NCI-H1436 treated with DMSO at 0.1 percent for 48 hours (cell line): ENCODE data around the gene MEI4.
"Not testable (repeated sequence)": the region's sequence is repeated elsewhere in the genome, so short reads cannot be mapped to it uniquely, and the experiment has no call there.

Experiments used
- DNase-seq: peaks from one replicate; lab custom pipeline; 2025; lab: John Stamatoyannopoulos, UW

The MEI4 gene, protein sequence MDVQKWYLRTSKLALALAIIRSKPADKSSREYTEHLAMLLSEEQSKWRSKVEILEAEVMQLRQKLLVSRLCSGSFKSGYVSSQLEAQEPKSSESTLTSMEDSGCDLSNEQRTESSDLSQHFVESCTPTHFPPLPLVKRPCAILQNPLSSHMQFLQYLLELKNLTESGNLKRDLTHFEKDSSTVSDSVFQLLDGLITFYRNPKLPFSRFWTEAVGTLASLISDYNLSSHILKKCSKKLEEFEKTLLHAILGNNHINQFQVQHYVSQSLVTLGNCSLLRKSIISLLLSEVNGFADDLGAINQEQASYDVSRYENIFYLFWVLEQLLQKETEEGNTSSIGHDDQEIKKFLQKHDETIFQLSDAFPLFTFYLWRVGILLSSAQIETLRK

DNA sequence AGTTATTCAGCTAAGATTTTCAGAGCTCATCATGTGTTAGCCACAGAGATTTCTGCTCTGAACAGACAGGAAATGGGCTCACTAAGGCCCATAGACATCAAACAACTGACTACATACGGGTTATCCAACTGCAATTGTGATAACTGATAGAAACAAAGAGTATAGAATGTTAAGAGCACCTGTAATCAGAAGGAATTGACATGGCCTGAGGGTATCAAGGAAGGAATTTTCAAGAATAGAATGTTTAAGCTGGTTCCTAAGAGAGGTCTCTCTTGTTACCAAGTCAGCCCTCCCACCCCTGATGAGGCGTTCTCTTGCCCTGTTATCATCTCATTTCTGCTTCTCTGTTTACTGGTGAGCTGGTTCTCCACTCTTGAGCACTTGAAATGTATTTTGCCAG is at the start of gene MEI4:
Gene MEI4 (plus strand): TSS at position 301 of the 400 bp plus-strand sequence. CDS start 37,633 bp downstream, outside the sequence.
- DNase-seq, result no peak

DNA sequence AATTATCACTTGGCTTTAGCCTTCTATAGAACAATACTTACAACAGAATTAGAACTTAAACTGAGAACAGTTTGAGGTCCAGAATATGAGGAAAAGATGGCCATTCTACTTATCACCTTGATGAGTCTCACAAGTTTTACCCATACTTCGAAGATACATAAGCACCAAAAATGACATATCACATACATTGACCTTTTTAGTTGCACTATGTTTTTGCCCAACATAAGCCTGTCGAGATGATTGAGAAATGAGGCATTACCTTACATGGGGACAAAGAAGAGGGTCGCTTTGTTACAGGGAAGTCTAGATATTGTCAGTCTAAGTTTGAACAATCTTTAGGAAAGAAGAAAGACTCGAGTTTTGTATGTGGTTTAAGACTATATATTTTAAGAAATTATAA is 48.4 kb upstream of the MEI4 start:
- DNase-seq, result no peak

DNA sequence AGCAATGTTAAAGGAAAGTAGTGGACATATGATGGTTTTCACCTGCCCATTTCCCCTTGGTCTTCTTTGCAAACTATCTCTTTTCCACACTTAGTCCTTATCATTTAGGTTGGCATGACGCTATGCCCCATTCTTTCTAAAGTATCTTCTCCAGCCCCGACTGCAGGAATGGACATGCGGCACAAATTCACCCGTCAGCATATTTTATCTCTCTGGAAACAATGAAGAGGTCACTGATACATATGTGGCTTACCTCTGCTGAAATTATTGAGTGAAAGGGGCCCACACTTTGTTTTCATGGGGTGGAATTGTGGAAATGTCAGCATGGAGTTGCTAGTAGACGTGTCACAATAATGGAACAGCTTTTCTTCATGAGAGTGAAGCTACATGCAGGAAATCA is 45.8 kb upstream of the MEI4 start:
- DNase-seq, result no peak

DNA sequence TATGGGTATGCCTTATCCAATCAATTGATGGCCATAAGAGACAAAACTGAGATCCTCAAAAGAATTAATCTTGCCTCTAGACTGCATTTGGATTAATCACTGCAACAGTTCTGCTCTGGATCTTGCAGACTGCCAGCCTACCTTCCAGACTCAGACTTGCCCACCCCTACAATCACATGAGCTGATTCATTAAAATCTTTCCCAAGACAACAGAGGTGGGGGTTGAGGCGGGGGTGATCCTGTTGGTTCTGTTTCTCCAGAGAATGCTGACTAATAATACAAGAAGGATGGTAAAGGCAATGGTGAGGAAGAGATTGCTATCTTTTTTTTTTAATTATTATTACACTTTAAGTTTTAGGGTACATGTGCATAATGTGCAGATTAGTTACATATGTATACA is 43.7 kb upstream of the MEI4 start:
- DNase-seq, result no peak

DNA sequence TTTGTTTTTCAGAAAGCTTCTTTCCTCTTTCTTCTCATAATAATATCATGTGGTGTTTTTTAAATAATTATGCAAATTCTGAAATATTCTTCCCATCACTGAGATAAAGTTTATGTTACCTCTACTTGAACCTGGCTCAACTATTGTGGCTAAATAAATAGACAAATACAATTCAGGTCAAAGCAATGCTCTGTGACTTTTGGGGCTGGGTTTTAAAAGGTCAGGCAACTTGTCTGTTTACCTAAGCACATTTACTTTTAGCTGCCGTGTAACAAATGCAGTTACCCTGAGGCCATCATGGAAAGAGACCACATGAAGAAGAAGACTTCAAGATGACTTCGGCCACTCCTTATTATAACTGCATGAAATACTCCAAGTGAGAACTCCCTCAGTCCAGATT is 33.7 kb upstream of the MEI4 start:
- DNase-seq, result no peak

DNA sequence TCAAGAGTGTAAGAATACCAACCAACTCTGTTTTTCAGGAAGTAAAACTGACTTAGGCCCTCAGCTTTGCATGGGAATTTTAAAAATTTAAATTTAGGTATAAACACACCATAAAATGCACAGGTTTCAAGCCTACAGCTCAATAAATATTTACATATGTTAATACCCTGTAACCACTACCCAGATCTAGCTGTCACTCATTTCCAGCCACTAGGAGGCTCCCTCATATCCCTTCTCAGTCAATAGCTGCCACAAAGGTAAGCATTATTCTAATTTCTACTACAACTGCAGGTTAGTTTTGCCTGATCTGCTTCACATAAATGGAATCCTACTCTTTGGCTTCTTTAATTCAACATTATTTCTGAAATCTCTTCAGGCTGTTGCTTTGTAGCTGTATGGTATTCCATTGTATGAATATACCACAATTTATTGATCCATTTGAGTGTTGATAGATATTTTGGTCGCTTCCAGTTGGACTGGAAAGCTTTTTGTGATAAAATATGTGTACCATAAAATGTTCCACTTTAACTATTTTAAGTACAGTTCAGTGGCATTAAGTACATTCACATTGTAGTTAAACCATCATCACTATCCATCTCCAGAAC is 32.5 kb upstream of the MEI4 start:
- no peak for DNase-seq

DNA sequence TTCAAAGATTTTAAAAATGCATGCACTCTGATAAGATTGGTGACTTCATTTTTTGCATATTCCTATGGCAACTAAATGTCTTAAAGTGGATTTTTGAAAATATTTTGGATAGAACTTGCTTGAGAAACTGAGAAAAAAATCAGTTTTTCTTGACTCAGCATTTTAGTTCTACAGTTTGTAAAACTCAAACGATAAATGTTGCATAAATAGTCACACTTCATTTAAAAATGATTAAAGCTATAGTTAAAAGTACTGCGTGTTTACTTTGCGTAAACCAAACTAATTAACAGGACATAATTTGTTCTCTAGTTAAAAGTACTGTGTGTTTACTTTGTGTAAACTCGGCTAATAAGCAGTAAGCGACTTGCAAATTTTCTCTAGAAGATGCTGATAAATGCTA is 28.3 kb upstream of the MEI4 start:
- DNase-seq, result no peak

DNA sequence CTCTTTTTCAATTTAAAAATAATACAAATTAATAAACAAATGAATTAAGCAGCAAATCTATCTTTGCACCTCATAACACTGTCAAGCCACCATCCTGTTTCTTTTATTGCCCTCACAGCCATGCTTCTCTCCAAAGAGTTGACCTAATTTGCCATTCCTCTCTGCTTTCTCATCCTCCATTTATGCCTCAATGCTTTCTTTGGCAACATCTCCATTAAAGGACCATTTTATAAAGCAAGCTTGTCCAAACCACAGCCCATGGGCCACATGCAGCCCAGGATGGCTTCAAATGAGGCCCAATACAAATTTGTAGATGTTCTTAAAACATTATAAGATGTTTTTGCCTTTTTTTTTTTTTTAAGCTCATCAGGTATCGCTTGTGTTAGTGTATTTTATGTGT is 26.4 kb upstream of the MEI4 start:
- DNase-seq, result no peak

DNA sequence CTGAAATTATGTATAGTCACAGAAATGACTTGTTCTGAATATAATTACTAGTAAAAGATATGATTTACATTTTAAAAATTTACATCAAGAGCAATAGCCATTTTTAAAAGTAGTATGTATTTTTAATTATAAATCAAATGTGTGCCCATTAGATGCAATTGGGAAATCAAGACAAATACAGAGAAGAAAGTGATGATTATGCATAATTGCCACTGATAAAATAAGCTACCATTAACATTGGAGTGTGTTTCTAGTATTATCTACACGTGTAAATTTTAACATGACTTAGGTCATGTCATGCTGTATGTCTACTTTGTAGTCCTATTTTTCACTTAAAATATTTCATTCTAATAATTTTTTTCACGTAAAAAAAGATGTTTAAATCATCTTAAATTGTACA is 22.8 kb upstream of the MEI4 start:
- DNase-seq, result no peak

DNA sequence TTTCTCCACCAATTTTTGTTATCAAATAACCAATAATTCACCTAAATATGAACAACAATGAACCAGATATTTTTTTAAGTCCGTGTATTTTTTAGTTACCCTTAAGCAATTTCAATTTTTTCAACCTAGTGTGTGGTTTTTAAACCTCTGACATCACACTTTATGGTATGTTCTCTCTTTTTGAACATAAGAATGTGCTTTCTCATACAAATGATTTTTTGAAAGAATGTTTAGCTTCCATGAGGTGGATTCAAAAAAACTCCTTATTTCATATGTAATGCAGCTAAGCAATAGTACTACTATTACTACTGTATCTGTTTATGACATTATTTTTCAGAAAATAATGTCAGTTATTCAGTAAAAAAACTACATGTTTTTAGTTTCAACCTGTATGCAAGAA is 19.4 kb upstream of the MEI4 start:
- no peak for DNase-seq

DNA sequence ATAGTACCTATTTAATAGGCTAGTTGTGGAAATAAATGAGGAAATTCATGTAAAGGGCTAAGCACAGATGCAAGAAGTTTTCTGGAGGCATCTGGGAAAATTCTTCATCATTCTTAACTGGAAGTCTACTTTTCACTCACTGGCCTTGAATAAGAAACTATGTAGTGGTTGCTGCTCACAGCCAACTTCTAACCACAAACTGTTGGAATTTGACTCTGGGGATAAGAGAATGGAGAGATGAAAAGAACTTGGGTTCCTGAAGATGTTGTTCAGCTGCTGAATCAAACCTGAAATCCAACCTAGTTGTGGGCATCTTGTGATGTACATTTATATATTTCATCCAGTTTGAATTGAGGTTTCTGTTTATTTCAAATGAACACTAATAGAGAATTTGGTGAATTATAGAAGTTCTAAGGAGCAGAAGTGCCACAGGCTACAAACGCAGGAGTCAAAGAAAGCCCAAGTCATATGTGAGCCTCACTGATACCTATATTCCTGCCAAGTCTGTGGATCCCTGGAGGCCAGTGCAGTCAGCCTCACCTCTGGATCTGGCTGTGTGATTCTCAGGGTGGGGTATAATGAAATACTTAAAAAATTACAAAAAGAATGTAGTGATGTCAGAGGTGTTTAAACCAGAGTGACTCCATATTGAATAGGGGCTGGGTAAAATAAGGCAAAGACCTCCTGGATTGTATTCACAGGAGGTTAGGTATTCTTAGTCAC is 18.7 kb upstream of the MEI4 start:
- no peak for DNase-seq

DNA sequence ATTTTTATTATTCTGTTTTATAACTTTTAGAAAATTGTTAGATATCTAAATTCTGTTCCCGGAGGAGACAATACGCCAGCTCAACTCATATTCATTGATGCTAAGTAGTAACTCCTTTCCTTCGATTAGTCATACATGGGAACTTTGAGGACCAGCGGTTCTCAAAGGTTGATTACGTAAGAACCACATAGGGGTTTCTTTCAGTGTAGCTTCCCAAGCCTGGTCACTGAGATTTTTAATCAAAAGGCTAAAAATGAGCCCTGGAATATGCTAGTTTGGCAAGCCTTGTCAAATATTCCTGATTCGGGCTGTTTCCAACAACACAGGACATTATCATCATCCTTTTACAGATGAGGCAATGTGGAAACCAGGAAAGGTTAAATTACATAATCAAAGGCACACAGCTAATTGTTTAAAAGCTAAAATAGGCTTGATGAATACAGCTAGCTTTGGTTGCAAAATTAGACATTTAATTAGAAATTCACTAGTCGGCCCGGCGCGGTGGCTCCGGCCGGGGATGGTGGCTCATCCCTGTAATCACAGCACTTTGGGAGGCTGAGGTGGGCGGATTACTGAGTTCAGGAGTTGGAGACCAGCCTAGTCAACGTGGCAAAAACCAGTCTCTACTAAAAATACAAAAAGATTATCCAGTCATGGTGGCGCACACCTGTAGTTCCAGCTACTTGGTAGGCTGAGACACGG is 14.6 kb upstream of the MEI4 start:
- DNase-seq, result no peak

DNA sequence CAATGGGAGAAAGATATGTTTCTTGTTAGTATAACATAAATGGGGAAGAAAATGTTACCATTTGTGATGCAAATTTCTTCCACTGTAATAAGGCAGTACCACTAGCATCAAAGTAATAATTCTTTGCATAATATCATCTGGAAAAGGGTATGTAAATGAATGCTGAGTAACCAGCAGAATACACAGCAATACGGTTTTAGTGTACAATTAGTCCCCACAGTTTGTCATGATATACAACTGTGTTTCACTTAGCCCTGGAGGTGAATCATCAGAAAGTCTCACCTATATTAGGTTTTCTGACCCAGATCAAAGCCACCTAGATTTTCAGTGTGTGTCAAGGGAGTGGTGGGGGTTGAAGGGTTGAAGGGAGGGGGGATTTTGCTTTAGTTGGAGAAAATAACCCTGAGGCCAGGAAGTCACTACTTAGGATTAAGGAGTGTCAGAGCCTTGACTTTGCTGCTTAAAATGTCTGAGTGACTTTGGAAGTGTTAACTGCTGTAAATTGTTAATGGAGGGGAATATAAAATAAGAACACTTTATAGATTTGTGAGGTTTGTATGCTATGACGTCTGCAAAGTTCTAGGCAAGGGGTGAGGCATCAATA is 8.6 kb upstream of the MEI4 start:
- DNase-seq, result no peak

DNA sequence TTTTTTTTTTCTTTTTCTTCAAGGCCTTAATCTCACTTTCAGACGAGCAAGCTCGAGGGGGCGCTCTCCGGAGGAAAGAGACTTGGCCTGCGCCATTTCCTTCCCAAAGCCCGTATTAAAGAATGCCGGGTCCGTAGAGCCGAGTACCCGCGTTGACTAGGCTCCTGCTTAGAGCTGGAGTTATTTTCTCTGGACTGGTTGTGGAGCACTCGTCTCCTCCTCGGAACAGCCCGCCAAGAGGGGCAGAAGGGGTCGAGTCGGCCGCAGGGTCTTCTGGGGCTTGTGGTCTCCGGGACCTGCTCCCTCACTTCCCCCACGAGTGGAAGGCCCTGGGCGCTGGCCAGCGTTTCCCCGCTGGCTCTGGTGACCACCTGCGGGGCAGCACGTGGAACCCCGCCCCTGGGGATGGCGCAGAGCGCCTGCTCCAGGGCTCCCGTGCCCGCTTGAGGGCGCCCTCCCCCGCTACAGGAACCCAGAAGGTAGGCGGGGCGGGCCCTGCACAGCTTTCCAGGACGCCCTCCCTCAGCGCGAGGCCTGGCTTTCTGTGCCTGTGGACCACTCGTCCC is 2.7 kb upstream of the MEI4 start:
- DNase-seq, result no peak

DNA sequence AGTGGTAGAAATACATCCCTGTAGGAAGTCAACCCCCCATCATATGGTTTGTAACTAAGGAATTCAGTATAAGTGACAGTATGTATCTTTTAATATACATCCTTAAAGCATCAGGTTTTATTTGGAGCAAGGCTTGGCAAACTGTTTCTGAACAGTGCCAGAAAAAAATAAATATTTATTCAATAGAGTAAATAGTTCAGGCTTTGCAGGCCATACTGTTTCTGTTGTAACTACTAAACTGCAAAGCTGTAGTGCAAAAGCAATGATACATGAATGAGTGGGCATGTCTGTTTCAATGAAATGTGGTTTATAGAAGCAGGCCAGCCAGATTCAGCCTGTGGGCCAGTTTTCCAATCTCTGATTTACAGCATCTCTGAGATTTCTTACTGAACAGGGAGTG is 977 bp downstream of the MEI4 start:
- no peak for DNase-seq

DNA sequence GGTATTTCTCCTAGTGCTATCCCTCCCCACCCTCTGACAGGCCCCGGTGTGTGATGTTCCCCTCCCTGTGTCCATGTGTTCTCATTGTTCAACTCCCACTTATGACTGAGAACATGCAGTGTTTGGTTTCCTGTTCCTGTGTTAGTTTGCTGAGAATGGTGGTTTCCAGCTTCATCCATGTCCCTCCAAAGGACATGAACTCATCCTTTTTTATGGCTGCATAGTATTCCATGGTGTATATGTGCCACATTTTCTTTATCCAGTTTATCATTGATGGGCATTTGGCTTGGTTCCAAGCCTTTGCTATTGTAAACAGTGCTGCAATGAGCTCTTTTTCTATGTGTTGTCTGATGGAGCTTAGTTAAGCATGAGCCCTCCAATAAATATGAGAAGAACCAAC is 2.2 kb downstream of the MEI4 start:
- not testable (repeated sequence) for DNase-seq

DNA sequence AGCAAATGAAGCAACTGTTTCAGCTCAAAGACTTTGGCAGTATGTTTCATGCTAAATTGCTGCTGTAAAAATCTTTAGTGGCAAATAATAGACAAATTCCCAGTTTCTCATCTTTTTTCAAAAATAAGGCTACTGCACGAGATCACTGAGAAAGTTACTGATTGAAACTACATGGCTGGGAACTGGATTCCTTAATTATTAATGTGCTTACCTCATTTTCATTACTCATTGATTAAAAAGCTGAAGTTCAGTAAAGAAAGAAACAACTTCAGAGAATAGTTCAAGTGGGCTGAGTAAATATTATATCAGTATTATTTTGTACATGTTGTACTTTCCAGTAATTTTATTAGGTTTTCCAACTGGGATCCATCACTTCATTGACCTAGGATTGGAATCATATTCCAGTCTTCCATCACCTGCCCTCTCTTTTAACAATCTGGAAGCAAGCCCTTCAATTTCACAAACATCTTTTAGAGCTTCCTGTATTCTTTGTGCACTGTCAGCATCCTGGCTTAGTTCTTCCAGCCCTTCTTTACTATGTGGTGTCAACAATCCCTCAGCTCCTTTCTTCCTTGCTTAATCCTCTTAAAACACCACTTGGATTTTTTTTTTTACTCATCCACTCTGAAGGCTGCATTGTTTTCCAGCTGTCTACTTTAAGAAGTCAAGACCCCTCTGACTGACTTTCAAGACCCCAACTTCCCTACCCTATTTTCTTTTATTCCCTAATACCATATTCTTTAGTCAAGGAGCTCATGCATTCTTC is 4.3 kb downstream of the MEI4 start:
- DNase-seq, result no peak

DNA sequence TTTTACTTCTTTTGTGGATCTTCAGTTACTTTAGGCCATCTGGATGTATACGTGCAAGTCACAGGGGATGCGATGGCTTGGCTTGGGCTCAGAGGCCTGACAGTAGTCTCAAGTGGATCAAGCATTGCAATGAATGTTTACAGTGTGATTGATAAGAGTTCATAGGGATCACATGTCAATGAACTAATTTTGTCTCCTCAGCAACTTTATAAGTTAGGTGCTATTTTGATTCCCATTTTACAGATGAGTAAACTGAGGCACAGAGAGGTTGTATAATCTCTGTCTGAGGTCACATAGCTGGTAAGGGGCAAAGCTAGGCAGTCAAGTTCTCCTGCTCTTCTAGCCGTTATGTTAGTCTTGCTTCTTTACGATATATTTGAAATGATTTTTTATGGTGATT is 13.5 kb downstream of the MEI4 start:
- no peak for DNase-seq

DNA sequence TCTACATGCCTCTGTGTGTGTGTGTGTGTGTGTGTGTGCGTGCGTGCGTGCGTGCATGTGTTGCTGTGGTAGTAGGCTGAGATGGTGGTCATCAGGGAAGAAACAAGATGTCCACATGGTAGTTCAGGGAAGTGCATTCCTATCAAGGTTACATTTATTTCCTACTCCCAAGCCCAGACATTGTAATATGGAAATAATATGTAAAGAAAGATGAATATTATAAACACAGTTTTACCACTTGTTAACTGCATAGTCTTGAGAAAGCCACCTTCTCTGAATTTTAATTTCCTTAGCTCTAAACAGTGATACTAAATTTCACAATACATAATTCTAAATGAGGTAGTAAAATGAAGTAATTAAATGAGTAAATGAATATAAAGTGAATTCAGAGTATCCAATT is 14.0 kb downstream of the MEI4 start:
- no peak for DNase-seq

DNA sequence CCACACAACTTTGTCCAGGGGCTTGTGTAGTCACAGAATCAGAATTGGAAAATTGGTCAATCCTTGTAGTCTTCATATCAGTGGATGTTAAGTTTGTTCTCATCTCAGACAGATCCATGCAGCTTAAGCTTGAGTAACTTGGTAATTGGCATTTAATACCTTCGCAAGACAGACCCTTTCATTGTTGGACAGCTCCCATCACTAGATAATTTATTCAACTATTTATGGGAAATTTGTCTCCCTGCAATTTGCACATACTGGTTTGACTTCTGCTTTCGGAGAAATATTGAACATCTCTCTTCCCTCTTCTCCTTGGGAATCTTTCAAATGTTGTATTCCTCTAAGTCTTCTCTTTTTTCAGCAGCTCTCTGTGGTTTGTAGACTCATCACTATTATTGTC is 17.1 kb downstream of the MEI4 start:
- DNase-seq, result no peak

DNA sequence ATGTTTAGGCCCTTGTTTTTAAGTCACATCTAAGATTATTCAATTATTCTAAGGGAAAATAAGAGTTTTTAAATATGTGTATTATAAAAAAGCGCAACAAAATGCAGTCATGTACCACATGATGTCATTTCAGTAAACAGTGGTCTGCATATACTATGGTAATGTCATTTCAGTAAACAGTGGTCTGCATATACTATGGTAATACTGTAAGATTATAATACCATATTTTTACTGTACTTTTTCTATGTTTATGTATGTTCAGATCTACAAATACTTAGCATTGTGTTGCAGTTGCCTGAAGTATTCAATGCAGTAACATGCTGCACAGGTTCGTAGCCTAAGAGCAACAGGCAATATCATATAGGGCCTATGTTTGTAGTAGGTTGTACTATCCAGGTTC is 21.4 kb downstream of the MEI4 start:
- no peak for DNase-seq
